Common myeloid progenitor, CD34-positive (primary cell): Measurements from ENCODE around the gene TMEM130.
"Not testable (repeated sequence)": the region's sequence is repeated elsewhere in the genome, so short reads cannot be mapped to it uniquely, and the experiment has no call there.

ENCODE experiments used
- CTCF ChIA-PET: fragments of 350-600 bp; sonication (Branson Sonifier 250); formaldehyde crosslinking; loops from one replicate; lab custom pipeline; 2021; ENCODE audit warnings: antibody characterized with exemption; lab: Charles Lee
- POLR2A ChIA-PET: fragments of 350-600 bp; sonication (Branson Sonifier 250); formaldehyde crosslinking; loops from one replicate; lab custom pipeline; 2021; ENCODE audit warnings: antibody characterized with exemption; lab: Charles Lee
- DNase-seq, 3 donors: peaks; one replicate each; pipeline versions ENCODE4 v3.0.0 to v3.0.0-alpha.2; 2013
- H3K27ac ChIP-seq, 2 experiments: 1 replicate in 1 of 2; 2 replicates in 1 of 2; pipeline ENCODE4 v1.7.0; 2013; ENCODE audit warnings: inconsistent platforms in 2 of 2, low read length in 2 of 2, mild to moderate bottlenecking in 2 of 2, low read depth in 1 of 2, moderate library complexity in 1 of 2; ENCODE audit not compliant: severe bottlenecking in 2 of 2, insufficient read depth in 1 of 2, poor library complexity in 1 of 2
- H3K27me3 ChIP-seq, 5 experiments: replicated peaks in 2 of 5; 1 replicate in 3 of 5; 2 replicates in 2 of 5; pipeline versions ENCODE4 v1.6.1 to v1.7.0; 2013; ENCODE audit warnings: low read length in 4 of 5, mild to moderate bottlenecking in 2 of 5, moderate library complexity in 2 of 5, inconsistent platforms in 1 of 5; ENCODE audit not compliant: insufficient read depth in 5 of 5, control insufficient read depth in 4 of 5
- H3K36me3 ChIP-seq, 4 experiments: 1 replicate in 2 of 4; 2 replicates in 2 of 4; pipeline versions ENCODE4 v1.6.1 to v1.7.0; 2013; ENCODE audit warnings: low read length in 3 of 4, control low read depth in 1 of 4, mild to moderate bottlenecking in 1 of 4; ENCODE audit not compliant: control insufficient read depth in 4 of 4, insufficient read depth in 4 of 4
- H3K4me1 ChIP-seq, 4 experiments: 1 replicate in 3 of 4; 2 replicates in 1 of 4; pipeline versions ENCODE4 v1.6.1 to v1.7.1; 2013; ENCODE audit warnings: low read length in 3 of 4, mild to moderate bottlenecking in 3 of 4, control low read depth in 1 of 4, inconsistent platforms in 1 of 4, moderate library complexity in 1 of 4; ENCODE audit not compliant: control insufficient read depth in 4 of 4, insufficient read depth in 4 of 4; ENCODE audit errors: control extremely low read depth in 1 of 4
- H3K4me3 ChIP-seq, 7 experiments: 1 replicate in 4 of 7; 2 replicates in 3 of 7; pipeline versions ENCODE4 v1.5.1 to v1.7.0; 2013; ENCODE audit warnings: mild to moderate bottlenecking in 7 of 7, low read length in 6 of 7, moderate library complexity in 6 of 7, inconsistent platforms in 2 of 7, low read depth in 2 of 7, control low read depth in 1 of 7; ENCODE audit not compliant: insufficient read depth in 4 of 7, control insufficient read depth in 1 of 7; ENCODE audit errors: extremely low read depth in 1 of 7
- H3K9me3 ChIP-seq, 5 experiments: 1 replicate in 4 of 5; 2 replicates in 1 of 5; pipeline versions ENCODE4 v1.6.1 to v1.7.1; 2013; ENCODE audit warnings: low read length in 4 of 5, mild to moderate bottlenecking in 2 of 5, inconsistent platforms in 1 of 5, low read depth in 1 of 5, moderate library complexity in 1 of 5; ENCODE audit not compliant: control insufficient read depth in 4 of 5, insufficient read depth in 2 of 5; ENCODE audit errors: control extremely low read depth in 1 of 5
- WGBS: methylation state at CpG from one replicate; pipeline ENCODE4 v1.1.5; 2013; ENCODE audit not compliant: insufficient coverage; 5-methylcytosine and 5-hydroxymethylcytosine counted together

Gene TMEM130

DNA sequence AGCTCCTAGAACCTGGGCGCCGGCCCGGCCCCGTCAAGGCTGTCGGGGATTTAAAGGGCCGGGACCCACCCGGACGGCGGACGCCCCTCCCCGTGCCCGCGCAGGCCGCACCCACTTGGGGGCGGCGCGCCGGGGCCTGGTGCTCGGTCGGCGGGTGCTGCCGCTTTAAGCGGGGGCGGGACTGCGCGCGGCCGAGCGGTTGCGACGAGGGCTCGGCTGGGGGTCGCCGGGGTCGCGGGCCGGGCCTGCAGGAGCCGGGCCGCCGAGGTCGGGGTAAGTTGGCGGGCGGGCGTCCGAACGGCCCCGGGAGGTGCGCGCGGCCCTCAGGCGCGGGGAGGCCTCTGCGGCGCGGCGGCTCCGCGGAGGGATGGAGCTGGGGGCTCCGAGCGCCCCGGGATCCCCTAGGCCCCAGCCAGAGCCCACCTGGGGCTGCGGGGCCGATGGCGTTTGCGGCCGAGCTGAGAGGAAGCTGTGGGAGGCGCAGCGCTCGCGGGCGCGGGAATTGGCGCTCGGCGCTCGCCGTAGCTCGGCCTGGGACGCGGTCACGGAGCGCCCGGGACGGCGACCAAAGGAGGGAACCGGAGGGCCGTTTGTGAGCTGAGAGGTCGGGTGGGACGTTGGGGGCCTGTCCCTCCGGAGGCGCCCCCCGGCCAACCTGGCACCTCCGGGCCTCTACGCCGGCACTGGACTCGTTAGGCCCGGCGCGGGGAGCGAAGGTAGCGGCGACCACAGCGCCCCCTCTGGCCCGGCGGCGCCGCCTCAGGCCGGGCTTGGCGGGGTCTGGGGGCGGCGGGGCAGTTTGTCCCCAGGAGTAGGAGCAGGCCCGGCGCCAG is 8.8 kb upstream of the TMEM130 start, which contains the start of gene TRRAP:
Gene TRRAP, plus strand, starts transcription at position 168 of the 833 bp plus-strand sequence. CDS start 2,619 bp downstream, outside the sequence.
- H3K4me1 ChIP-seq: peaks cover 0 to 22% (median 20%) of the 10 kb centered on the region in 4 experiments
- peak within 1 kb of the TSS; percentile 86 to 95 for H3K27ac ChIP-seq
- 0% methylated on average over 110 of the region's 113 CpGs for WGBS
- peak; percentile 74 to 90 (median 86) for DNase-seq
- peak within 1 kb of the TSS; percentile 90 to 99 (median 93) for H3K4me3 ChIP-seq
- CTCF ChIA-PET: interaction anchor here (0.6 to 1.4 kb wide), 6 partner anchors 11 to 602 kb away, joined by 3 to 5 read pairs (median 3); no protein-coding TSS in a partner anchor
- no peaks in the 10 kb centered on the region for H3K9me3 ChIP-seq
- peaks cover 7 to 23% (median 16%) of the 10 kb centered on the region in 4 experiments for H3K36me3 ChIP-seq
- POLR2A ChIA-PET: interaction anchor here (1.0 kb wide), 1 partner anchor 17 kb away, joined by 3 read pairs; no protein-coding TSS in a partner anchor
- no peaks in the 10 kb centered on the region for H3K27me3 ChIP-seq

DNA sequence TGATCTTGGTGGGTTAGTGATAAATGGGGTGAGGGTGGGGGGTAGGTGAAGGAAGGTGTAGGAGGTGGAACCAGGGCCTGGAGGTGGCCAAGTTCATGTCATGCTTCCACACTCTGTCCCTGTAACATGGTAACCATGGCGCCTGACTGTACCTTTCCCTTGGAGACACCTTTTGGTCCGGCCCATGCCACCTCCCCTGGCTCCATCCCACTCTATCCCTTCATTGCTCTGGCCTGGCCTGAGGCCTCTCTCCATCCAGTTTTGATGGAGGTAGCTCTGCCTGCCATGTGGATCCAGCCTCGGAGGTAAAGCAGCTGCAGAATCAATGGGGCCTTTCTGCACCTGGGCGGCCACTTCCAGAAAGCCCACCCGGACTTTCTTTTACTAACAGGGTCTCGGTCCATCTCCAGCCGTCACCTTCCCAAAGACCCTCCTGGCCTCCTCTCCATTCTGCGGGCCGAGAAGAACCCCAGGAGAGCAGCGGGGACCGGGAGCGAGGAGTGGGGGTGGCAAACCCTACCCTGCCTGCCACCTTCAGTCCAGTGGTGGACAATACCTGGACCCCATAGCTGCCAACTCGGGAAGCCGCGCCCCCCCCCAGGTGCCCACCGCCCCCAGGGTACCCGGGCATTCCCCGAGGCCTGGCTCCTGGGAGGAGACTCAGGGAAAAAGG is 8.0 kb upstream of the TMEM130 start:
- 38% methylated on average over 12 of the region's 18 CpGs for WGBS
- Histone ChIP-seq H3K9me3 (no peaks in the 10 kb centered on the region), H3K4me3 (peak overlapping the region; percentile 90 to 99 (median 93)), H3K27me3 (no peaks in the 10 kb centered on the region), H3K36me3 (peaks cover 4 to 17% (median 12%) of the 10 kb centered on the region in 4 experiments), H3K4me1 (peaks cover 0 to 22% (median 20%) of the 10 kb centered on the region in 4 experiments), H3K27ac (peak overlapping the region; percentile 86 to 95)
- ChIA-PET CTCF (interaction anchor here (0.7 to 1.4 kb wide), 5 partner anchors 12 to 593 kb away, joined by 3 to 5 read pairs (median 3); no protein-coding TSS in a partner anchor), POLR2A (no interaction called here)
- no peak for DNase-seq

DNA sequence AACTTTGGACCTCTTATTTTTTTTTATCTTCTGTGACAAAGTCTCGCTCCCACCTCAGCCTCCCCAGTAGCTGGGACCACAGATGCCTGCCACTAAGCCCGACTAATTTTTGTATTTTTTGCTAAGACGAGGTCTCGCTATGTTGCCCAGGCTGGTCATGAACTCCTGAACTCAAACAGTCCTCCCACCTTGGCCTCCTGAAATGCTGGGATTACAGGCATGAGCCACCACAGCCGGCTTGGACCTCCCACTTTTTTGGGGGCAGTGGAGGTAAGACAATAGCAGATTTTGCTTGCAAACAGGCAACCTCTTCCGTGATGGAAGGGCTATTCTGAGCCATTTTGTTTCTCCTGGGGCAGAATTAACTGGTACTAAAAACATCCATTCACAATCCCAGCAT is 7.3 kb upstream of the TMEM130 start:
- H3K9me3 ChIP-seq: no peaks in the 10 kb centered on the region
- no peak overlapping the region for H3K4me3 ChIP-seq
- ChIA-PET CTCF (interaction anchor here (1.4 kb wide), 1 partner anchor 16 kb away, joined by 5 read pairs; no protein-coding TSS in a partner anchor), POLR2A (no interaction called here)
- no peaks in the 10 kb centered on the region for H3K27me3 ChIP-seq
- DNase-seq: no peak
- peaks cover 0 to 22% (median 20%) of the 10 kb centered on the region in 4 experiments for H3K4me1 ChIP-seq
- WGBS: 87% methylated on average over 5 of the region's 6 CpGs
- no peak overlapping the region for H3K27ac ChIP-seq
- H3K36me3 ChIP-seq: peaks cover 2 to 11% (median 10%) of the 10 kb centered on the region in 4 experiments

DNA sequence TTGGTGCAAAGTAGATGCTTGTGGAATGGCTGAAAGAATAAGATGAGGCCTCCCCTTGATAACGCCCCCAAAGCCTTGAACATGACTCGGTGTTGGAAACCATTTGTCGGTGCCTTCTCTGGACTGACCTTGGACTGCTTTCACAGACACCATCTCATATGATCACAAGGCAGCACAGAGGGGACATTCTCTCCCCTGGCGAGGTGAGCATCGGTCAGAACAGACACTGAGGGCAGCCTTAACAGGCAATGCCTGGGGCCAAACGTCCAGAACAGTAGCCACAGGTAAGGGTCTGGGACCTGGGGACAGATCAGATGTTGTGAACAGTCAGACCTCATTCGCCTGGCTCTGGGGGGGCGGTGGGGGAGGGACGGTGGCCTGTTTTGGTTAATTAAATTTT is 5.7 kb upstream of the TMEM130 start:
- no peak overlapping the region for H3K27ac ChIP-seq
- WGBS: 96% methylated on average over 7 of the region's 9 CpGs
- ChIA-PET CTCF (no interaction called here), POLR2A (no interaction called here)
- no peak overlapping the region for H3K4me3 ChIP-seq
- peaks cover 0 to 24% (median 24%) of the 10 kb centered on the region in 4 experiments for H3K4me1 ChIP-seq
- no peaks in the 10 kb centered on the region for H3K9me3 ChIP-seq
- no peak for DNase-seq
- no peaks in the 10 kb centered on the region for H3K27me3 ChIP-seq
- H3K36me3 ChIP-seq: no peaks in the 10 kb centered on the region

DNA sequence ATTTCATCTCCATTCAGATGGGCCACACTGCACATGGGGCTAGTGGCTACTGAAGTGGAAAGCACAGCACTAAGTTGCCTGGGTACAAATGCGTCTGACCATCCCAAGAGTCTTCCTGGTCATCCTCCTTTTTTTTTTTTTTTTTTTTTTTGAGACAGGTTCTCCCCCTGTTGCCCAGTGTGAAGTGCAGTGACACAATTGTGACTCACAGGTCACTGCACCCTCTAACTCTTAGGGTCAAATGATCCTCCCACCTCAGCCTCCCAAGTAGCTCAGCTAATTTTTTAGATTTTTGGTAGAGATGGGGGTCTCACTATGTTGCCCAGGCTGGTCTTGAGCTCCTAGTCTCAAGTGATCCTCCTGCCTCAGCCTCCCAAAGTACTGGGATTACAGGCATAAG is 5.1 kb upstream of the TMEM130 start:
- CTCF ChIA-PET: interaction anchor here (1.4 kb wide), 1 partner anchor 17 kb away, joined by 3 read pairs; no protein-coding TSS in a partner anchor
- peaks cover 0 to 1% (median 0%) of the 10 kb centered on the region in 5 experiments for H3K27me3 ChIP-seq
- H3K4me1 ChIP-seq: peaks cover 0 to 24% (median 21%) of the 10 kb centered on the region in 4 experiments
- no peak for DNase-seq
- no peak overlapping the region for H3K4me3 ChIP-seq
- POLR2A ChIA-PET: no interaction called here
- WGBS: 100% methylated on average over 1 of the region's 1 CpG
- no peaks in the 10 kb centered on the region for H3K9me3 ChIP-seq
- no peak overlapping the region for H3K27ac ChIP-seq
- H3K36me3 ChIP-seq: no peaks in the 10 kb centered on the region

DNA sequence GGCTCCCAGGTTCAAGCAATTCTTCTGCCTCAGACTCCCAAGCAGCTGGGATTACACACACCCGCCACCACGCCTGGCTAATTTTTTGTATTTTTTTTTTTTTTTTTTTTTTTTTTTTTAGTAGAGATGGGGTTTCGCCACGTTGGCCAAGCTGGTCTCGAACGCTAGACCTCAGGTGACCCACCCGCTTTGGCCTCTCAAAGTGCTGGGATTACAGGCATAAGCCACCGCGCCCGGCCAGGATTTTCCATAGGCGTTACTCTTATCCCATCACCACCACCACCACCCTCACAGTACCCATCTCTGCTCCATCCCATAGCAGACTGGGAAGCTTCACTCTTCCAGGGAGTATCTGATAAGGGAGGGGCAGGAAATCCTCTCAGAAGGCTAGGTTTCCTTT is 3.8 kb upstream of the TMEM130 start:
- H3K27ac ChIP-seq, DNase-seq, H3K4me3 ChIP-seq, H3K36me3 ChIP-seq, H3K9me3 ChIP-seq, POLR2A ChIA-PET: not testable (repeated sequence)
- Histone ChIP-seq H3K4me1 (peaks cover 0 to 23% (median 19%) of the 10 kb centered on the region in 4 experiments), H3K27me3 (peaks cover 0 to 15% (median 10%) of the 10 kb centered on the region in 5 experiments)
- WGBS: no CpG with 5 or more reads among the region's 11 CpGs
- CTCF ChIA-PET: interaction anchor here (1.4 kb wide), 1 partner anchor 16 kb away, joined by 3 read pairs; no protein-coding TSS in a partner anchor
